Activated T-cell treated with anti-CD3 and anti-CD28 coated beads, Interleukin-2, amount 50 U/mL, for 72 hours (primary cell): Measurements from ENCODE around the gene RBBP9. TPM values are rescaled to one million over a fixed set of nuclear protein-coding genes. Genes with fewer than 3 reads are reported as not detected.

Experiments
- total RNA-seq, 2 donors: library from RNA; stranded (reverse); gene quantifications; one replicate each; pipeline ENCODE4 v1.2.3, GENCODE V29; 2022

RBBP9 gene
- total RNA-seq, 2 donors from 2014 or later = 27.2 to 30.6 TPM

Other genes with a start within 250 kb of the RBBP9 start
- 10 to 100 TPM; 10.9 to 12.5 TPM for gene ZNF133, start 208.7 kb downstream of the RBBP9 start, total RNA-seq
- gene DZANK1, start 30.2 kb downstream of the RBBP9 start, total RNA-seq = 1 to 10 TPM; 3.0 to 3.1 TPM
- gene POLR3F, start 29.8 kb downstream of the RBBP9 start, total RNA-seq = 10 to 100 TPM; 12.5 to 13.4 TPM
- 100 to 1,000 TPM; 129 to 158 TPM for gene SEC23B, start 10.7 kb upstream of the RBBP9 start, total RNA-seq
- 10 to 100 TPM; 84.3 to 87.7 TPM for gene SMIM26, start 70.2 kb upstream of the RBBP9 start, total RNA-seq
- gene DTD1, start 90.8 kb upstream of the RBBP9 start, total RNA-seq = 10 to 100 TPM; 46.1 to 47.6 TPM